Fibroblast of the aortic adventitia (primary cell): Measurements from ENCODE around the gene COASY. TPM values are rescaled to one million over a fixed set of nuclear protein-coding genes. Genes with fewer than 3 reads are reported as not detected.
"Not testable (repeated sequence)": the region's sequence is repeated elsewhere in the genome, so short reads cannot be mapped to it uniquely, and the experiment has no call there.

Source experiments
- DNase-seq: peaks from one replicate; pipeline ENCODE4 v3.0.0-alpha.2; 2010; ENCODE audit warnings: low read depth
- H3K4me3 ChIP-seq: 2 replicates; pipeline ENCODE4 v1.5.1; 2011; ENCODE audit warnings: low read depth, mild to moderate bottlenecking, control low read depth, low read length, moderate library complexity
- total RNA-seq: library from RNA; depleted of rRNA; stranded (reverse); fragments of >200 nt; gene quantifications from 2 replicates; pipeline ENCODE4 v1.2.3, GENCODE V29; 2012; ENCODE audit warnings: low replicate concordance
- TF ChIP-seq, protein P1 (sequence below): IDR thresholded peaks from 2 replicates; pipeline ENCODE4 v1.5.1; 2011; ENCODE audit warnings: mild to moderate bottlenecking, low read length, control low read depth, inconsistent platforms; ENCODE audit not compliant: insufficient read depth

The COASY gene
- total RNA-seq, 1 donor, result 19.1 TPM

DNA sequence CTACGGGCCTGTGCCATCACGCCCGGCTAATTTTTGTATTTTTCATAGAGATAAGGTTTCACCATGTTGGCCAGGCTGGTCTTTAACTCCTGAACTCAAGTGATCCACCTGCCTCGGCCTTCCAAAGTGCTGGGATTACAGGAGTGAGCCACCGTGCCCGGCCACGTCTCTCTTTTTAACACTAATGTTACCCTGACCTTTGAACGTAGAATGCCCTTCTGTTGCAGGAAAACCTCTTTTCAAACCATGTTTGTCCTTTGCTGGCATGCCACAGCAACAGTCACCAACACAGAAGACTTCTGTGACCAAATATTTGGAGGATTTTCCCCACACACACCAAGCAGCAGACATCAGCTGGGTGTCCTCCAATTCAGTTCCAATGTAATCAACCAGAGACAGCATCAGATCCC, 17.1 kb upstream of the COASY start:
- no peak for DNase-seq
- H3K4me3 ChIP-seq, result no peak overlapping the region
- TF ChIP-seq, protein P1, sequence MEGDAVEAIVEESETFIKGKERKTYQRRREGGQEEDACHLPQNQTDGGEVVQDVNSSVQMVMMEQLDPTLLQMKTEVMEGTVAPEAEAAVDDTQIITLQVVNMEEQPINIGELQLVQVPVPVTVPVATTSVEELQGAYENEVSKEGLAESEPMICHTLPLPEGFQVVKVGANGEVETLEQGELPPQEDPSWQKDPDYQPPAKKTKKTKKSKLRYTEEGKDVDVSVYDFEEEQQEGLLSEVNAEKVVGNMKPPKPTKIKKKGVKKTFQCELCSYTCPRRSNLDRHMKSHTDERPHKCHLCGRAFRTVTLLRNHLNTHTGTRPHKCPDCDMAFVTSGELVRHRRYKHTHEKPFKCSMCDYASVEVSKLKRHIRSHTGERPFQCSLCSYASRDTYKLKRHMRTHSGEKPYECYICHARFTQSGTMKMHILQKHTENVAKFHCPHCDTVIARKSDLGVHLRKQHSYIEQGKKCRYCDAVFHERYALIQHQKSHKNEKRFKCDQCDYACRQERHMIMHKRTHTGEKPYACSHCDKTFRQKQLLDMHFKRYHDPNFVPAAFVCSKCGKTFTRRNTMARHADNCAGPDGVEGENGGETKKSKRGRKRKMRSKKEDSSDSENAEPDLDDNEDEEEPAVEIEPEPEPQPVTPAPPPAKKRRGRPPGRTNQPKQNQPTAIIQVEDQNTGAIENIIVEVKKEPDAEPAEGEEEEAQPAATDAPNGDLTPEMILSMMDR, result no peak

DNA sequence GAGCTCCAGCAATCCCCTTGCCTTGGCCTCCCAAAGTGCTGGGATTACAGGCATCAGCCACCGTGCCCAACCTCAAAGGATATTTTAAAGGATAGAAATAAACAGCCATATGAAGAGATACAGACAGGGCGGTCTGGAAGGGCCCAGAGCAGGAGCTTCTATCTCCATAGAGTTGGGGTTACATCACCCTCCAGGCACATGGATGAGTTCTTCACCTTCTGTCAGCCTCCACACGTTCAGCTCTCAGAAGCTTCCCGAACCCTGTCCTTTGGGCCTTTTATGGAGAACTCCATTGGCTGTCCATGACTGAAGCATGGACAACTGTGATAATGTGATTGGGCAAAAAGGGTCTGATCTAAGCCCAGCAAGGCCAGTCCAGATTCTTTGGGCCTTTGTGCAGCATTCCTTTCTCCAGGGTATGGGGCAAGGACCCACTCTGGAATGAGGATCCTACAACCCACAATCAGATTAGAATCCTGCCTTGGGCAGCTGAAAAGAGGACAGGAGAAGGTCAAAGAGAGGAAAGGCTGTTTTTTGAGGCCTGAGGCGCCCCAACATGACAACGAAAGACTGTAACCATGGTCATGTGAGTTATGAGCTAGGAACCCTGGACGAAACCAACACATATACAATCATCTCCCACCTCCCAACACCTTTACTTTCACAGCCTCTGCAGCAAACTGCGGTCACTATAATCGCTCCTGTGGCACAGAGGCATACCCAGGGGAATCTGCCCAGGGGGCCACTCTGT, 16.0 kb upstream of the COASY start:
- not testable (repeated sequence) for DNase-seq, H3K4me3 ChIP-seq

DNA sequence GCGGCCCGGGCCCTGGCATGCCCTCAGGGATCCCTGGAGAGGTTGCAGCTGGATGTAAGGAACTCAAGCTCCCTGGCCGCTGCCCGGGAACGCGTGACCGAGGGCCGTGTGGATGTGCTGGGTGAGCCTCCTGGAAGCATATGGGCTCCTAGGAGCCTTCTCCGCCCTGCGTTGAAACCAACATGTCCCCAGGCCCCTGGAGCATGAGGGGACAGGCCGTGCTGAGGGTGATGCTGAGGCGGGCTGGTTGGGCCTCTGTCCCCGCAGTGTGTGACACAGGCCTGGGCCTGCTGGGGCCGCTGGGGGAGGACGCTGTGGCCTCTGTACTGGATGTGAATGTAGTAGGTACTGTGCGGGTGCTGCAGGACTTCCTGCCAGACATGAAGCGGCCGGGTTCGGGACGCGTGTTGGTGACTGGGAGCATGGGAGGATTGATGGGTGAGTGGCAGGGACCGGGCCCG, 14.9 kb upstream of the COASY start:
- no peak for DNase-seq
- TF ChIP-seq, protein P1, result no peak
- no peak overlapping the region for H3K4me3 ChIP-seq

DNA sequence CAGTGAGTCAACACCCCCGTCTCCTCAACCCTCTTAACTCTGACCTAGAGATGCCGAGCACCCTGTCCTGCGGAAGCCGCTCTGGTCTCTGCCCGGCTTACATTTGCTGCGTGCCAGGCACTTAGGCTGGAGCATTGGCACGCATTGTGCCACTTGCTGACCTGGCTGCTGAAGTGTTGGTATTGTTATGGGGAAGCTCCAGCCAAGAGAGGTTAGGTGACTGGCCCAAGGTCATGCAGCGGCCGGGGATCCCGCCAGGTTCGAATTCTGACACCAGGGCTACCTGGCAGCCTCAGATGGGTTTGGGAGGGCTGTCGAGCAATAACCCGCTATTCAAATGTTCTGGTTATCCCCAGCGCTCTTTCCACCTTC, 14.3 kb upstream of the COASY start:
- DNase-seq, result no peak
- TF ChIP-seq, protein P1, result no peak

DNA sequence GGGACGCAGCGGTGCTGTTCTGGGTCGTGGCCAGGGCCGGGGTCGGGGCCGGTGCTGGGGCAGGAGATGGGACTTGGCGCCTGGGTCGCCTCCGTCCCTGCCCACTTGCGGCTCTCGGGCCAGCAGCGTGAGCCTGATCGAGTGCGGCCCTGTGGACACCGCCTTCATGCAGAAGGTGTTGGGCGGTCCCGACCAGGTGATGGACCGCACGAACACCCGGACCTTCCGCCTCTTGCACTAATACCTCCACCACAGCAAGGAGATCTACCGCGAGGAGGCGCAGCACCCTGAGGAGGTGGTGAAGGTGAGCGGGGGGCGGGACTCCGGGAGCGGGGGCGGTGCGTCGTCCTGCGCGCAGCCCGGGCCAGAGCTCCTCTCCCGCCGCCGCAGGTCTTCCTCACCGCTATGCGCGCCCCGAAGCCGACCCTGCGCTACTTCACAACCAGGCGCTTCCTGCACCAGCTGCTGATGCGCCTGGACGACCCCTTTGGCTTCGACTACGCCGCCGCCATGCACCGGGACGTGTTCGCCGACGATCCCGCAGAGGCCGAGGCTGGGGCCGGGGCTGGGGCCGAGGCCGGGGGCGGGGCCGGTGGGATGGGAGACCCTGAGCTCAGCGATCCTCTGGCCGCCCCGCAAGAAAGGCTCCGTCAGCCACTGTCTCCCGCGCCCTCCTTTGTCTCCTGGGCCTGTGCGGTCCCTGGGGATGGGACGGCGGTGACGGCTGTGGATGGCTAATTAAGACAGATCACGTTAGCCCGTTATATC, 13.7 kb upstream of the COASY start:
- no peak for DNase-seq
- TF ChIP-seq, protein P1, result no peak
- no peak overlapping the region for H3K4me3 ChIP-seq

More for the DNA sequence above, 14.3 kb upstream of the COASY start:
- H3K4me3 ChIP-seq, result no peak overlapping the region

DNA sequence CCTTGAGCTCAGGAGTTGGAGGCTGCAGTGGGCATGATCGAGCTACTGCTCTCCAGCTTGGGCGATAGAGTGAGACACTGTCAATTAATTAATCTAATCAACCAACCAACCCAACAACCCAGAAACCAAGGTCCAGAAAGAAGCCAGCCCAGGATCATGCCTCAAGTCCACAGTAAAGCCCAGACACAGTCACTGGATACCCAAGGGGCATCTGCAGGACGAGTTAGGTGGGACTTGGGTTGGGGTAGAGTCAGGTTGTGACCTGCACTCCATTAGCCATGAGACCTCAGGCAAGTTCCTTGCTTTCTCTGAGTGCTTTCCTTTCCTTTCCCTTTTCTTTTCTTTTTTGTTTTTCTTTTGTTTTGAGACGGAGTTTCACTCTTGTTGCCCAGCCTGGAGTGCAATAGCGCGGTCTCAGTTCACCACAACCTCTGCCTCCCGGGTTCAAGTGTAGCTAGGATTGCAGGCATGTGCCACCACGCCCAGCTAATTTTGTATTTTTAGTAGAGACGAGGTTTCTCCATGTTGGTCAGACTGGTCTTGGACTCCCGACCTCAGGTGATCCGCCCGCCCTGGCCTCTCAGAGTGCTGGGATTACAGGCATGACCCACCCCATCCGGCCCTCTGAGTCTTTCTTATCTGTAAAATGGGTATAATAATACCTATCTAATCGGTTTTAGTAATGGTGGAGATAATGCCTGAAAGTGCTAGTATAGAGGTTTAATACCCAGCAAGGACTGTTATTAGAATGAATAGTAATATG, 12.8 kb upstream of the COASY start:
- TF ChIP-seq, protein P1, result no peak
- no peak overlapping the region for H3K4me3 ChIP-seq
- DNase-seq, result no peak

DNA sequence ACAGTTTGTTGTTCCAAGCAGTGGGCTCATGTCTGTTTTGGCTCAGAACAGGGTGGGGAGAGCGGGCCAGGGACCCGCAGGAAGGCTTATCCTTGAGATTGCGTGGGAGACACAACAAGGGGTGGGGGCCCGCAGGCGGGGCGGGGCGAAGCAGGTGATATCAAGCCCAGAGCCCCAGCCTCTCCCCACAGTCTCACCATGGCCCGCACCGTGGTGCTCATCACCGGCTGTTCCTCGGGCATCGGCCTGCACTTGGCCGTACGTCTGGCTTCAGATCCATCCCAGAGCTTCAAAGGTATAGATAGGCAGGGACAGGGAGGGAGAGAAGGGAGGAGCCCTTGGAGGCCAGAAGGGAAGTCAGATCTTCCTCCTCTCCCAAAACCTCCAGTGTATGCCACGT, 9.2 kb upstream of the COASY start, which contains the start of gene HSD17B1:
Gene HSD17B1 (plus strand): TSS at position 188 of the 400 bp plus-strand sequence. CDS start 11 bp downstream, at position 199.
- H3K4me3 ChIP-seq, result peak within 1 kb of the TSS; percentile 89
- DNase-seq, result not testable (repeated sequence)
